WTC11 (cell line): ENCODE measurements around the gene UBE2J2. TPM values are rescaled to one million over a fixed set of nuclear protein-coding genes. Genes with fewer than 3 reads are reported as not detected.

Source experiments
- ATAC-seq: fragments of 200-7000 bp; cut with Tn5 transposase; 2 replicates; pipeline ENCODE4 v1.10.0; 2021; ENCODE audit warnings: mild to moderate bottlenecking, moderate library complexity
- CTCF ChIA-PET: fragments of 300-600 bp; sonication (Branson Sonifier 250); formaldehyde crosslinking; loops from one replicate; lab custom pipeline; 2021; ENCODE audit warnings: antibody characterized with exemption; lab: Charles Lee
- POLR2A ChIA-PET: fragments of 350-600 bp; sonication (Branson Sonifier 250); formaldehyde crosslinking; loops from one replicate; lab custom pipeline; 2021; ENCODE audit warnings: antibody characterized with exemption; lab: Charles Lee
- DNase-seq: peaks from one replicate; pipeline ENCODE4 v3.0.0; 2021; ENCODE audit warnings: low spot score
- H3K27ac Mint-ChIP-seq: 2 replicates; pipeline ENCODE4 v1.8.0; 2021; ENCODE audit warnings: mixed read lengths
- H3K27me3 Mint-ChIP-seq: 2 replicates; pipeline ENCODE4 v1.8.0; 2021; ENCODE audit warnings: low read depth, mild to moderate bottlenecking, moderate library complexity, mixed read lengths
- H3K36me3 Mint-ChIP-seq: 2 replicates; pipeline ENCODE4 v1.8.0; 2021; ENCODE audit warnings: mixed read lengths
- H3K4me1 Mint-ChIP-seq: 2 replicates; pipeline ENCODE4 v1.8.0; 2022; ENCODE audit warnings: mixed read lengths
- H3K4me3 Mint-ChIP-seq: 2 replicates; pipeline ENCODE4 v1.8.0; 2021; ENCODE audit warnings: mild to moderate bottlenecking, moderate library complexity, mixed read lengths
- H3K9me3 Mint-ChIP-seq: 2 replicates; pipeline ENCODE4 v1.8.0; 2021; ENCODE audit warnings: mixed read lengths
- AFF4 ChIP-seq: sonication (generic); formaldehyde crosslinking; IDR thresholded peaks from 2 replicates; pipeline ENCODE4 v1.8.1; 2023; ENCODE audit warnings: mild to moderate bottlenecking, missing genetic modification reagents, borderline replicate concordance
- CBFB ChIP-seq: sonication (generic); formaldehyde crosslinking; IDR thresholded peaks from 2 replicates; pipeline ENCODE4 v1.8.1; 2022; ENCODE audit warnings: mild to moderate bottlenecking, low read depth, missing genetic modification reagents
- CREM ChIP-seq: sonication (generic); formaldehyde crosslinking; IDR thresholded peaks from 2 replicates; pipeline ENCODE4 v1.8.1; 2022; ENCODE audit warnings: mild to moderate bottlenecking, missing genetic modification reagents, moderate library complexity
- E2F1 ChIP-seq: sonication (generic); formaldehyde crosslinking; IDR thresholded peaks from 2 replicates; pipeline ENCODE4 v1.8.0; 2022; ENCODE audit warnings: mild to moderate bottlenecking, missing genetic modification reagents
- E2F4 ChIP-seq: sonication (generic); formaldehyde crosslinking; IDR thresholded peaks from 2 replicates; pipeline ENCODE4 v1.8.1; 2022; ENCODE audit warnings: low read depth, mild to moderate bottlenecking, moderate library complexity, missing genetic modification reagents, borderline replicate concordance
- FOXP1 ChIP-seq: sonication (generic); formaldehyde crosslinking; IDR thresholded peaks from 2 replicates; pipeline ENCODE4 v1.8.0; 2022; ENCODE audit warnings: missing genetic modification reagents, mild to moderate bottlenecking, moderate library complexity, borderline replicate concordance
- GABPB1 ChIP-seq: sonication (generic); formaldehyde crosslinking; IDR thresholded peaks from 2 replicates; pipeline ENCODE4 v1.8.1; 2023; ENCODE audit warnings: mild to moderate bottlenecking, missing genetic modification reagents
- IRF1 ChIP-seq: sonication (generic); formaldehyde crosslinking; IDR thresholded peaks from 2 replicates; pipeline ENCODE4 v1.8.0; 2023; ENCODE audit warnings: missing genetic modification reagents
- JUN ChIP-seq: sonication (generic); formaldehyde crosslinking; IDR thresholded peaks from 2 replicates; pipeline ENCODE4 v1.8.0; 2023; ENCODE audit warnings: mild to moderate bottlenecking, missing genetic modification reagents
- MYBL2 ChIP-seq: sonication (generic); formaldehyde crosslinking; IDR thresholded peaks from 2 replicates; pipeline ENCODE4 v1.8.1; 2023; ENCODE audit warnings: mild to moderate bottlenecking, moderate library complexity, missing genetic modification reagents
- NR3C1 ChIP-seq: sonication (generic); formaldehyde crosslinking; conservative IDR thresholded peaks from 2 replicates; pipeline ENCODE4 v1.8.1; 2023; ENCODE audit warnings: low read depth, mild to moderate bottlenecking, missing genetic modification reagents
- SP1 ChIP-seq: sonication (generic); formaldehyde crosslinking; conservative IDR thresholded peaks from 2 replicates; pipeline ENCODE4 v1.8.1; 2022; ENCODE audit warnings: missing genetic modification reagents
- STAT6 ChIP-seq: sonication (generic); formaldehyde crosslinking; conservative IDR thresholded peaks from 2 replicates; pipeline ENCODE4 v1.8.1; 2023; ENCODE audit warnings: mild to moderate bottlenecking, low read depth, missing genetic modification reagents, moderate library complexity
- TEAD1 ChIP-seq: sonication (generic); formaldehyde crosslinking; IDR thresholded peaks from 2 replicates; pipeline ENCODE4 v1.8.0; 2022; ENCODE audit warnings: mild to moderate bottlenecking, missing genetic modification reagents
- TEAD4 ChIP-seq: sonication (generic); formaldehyde crosslinking; IDR thresholded peaks from 2 replicates; pipeline ENCODE4 v1.8.0; 2022; ENCODE audit warnings: mild to moderate bottlenecking, missing genetic modification reagents
- TP53 ChIP-seq: sonication (generic); formaldehyde crosslinking; IDR thresholded peaks from 2 replicates; pipeline ENCODE4 v1.8.1; 2023; ENCODE audit warnings: mild to moderate bottlenecking, missing genetic modification reagents
- ZNF138 ChIP-seq: sonication (generic); formaldehyde crosslinking; conservative IDR thresholded peaks from 2 replicates; pipeline ENCODE4 v1.8.1; 2022; ENCODE audit warnings: mild to moderate bottlenecking, moderate library complexity, missing genetic modification reagents
- ZNF219 ChIP-seq: sonication (generic); formaldehyde crosslinking; IDR thresholded peaks from 2 replicates; pipeline ENCODE4 v1.8.0; 2023; ENCODE audit warnings: missing genetic modification reagents, mild to moderate bottlenecking, borderline replicate concordance
- ZNF232 ChIP-seq: sonication (generic); formaldehyde crosslinking; IDR thresholded peaks from 2 replicates; pipeline ENCODE4 v1.8.0; 2022; ENCODE audit warnings: mild to moderate bottlenecking, missing genetic modification reagents
- ZNF317 ChIP-seq: sonication (generic); formaldehyde crosslinking; IDR thresholded peaks from 2 replicates; pipeline ENCODE4 v1.8.1; 2023; ENCODE audit warnings: low read depth, mild to moderate bottlenecking, moderate library complexity, missing genetic modification reagents, borderline replicate concordance
- total RNA-seq: library from RNA; stranded (reverse); gene quantifications from 3 replicates; pipeline ENCODE4 v1.2.3, GENCODE V29; 2021
- TF ChIP-seq, protein P1 (sequence below): sonication (generic); formaldehyde crosslinking; IDR thresholded peaks from 2 replicates; pipeline ENCODE4 v1.8.1; 2023; ENCODE audit warnings: mild to moderate bottlenecking, missing genetic modification reagents
- TF ChIP-seq, protein P2 (sequence below): sonication (generic); formaldehyde crosslinking; IDR thresholded peaks from 2 replicates; pipeline ENCODE4 v1.8.0; 2022; ENCODE audit warnings: mild to moderate bottlenecking, missing genetic modification reagents
- TF ChIP-seq, protein P3 (sequence below): fragments of 250-450 bp; sonication (Bioruptor Pico); IDR thresholded peaks from 2 replicates; pipeline ENCODE4 v1.8.0; 2021; ENCODE audit warnings: mild to moderate bottlenecking

UBE2J2 gene
- total RNA-seq, 1 experiment from 2014 or later: 72.2 TPM

GRCh38 chr1:1275836-1276235 is 2.2 kb upstream of the UBE2J2 start (continued):
- TF ChIP-seq, protein P1, sequence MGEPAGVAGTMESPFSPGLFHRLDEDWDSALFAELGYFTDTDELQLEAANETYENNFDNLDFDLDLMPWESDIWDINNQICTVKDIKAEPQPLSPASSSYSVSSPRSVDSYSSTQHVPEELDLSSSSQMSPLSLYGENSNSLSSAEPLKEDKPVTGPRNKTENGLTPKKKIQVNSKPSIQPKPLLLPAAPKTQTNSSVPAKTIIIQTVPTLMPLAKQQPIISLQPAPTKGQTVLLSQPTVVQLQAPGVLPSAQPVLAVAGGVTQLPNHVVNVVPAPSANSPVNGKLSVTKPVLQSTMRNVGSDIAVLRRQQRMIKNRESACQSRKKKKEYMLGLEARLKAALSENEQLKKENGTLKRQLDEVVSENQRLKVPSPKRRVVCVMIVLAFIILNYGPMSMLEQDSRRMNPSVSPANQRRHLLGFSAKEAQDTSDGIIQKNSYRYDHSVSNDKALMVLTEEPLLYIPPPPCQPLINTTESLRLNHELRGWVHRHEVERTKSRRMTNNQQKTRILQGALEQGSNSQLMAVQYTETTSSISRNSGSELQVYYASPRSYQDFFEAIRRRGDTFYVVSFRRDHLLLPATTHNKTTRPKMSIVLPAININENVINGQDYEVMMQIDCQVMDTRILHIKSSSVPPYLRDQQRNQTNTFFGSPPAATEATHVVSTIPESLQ (CRISPR knock-in tag): no peak
- TF ChIP-seq FOXP1 (no peak), STAT6 (no peak), IRF1 (no peak), ZNF138 (CRISPR knock-in tag) (no peak), E2F1 (CRISPR knock-in tag) (no peak), AFF4 (CRISPR knock-in tag) (no peak), NR3C1 (CRISPR knock-in tag) (no peak), E2F4 (CRISPR knock-in tag) (no peak), TP53 (CRISPR knock-in tag) (no peak), ZNF232 (CRISPR knock-in tag) (no peak), TEAD1 (no peak), JUN (CRISPR knock-in tag) (no peak), MYBL2 (no peak)

- Mint-ChIP-seq H3K36me3 (peaks cover 2% of the 10 kb centered on the region), H3K27me3 (no peaks in the 10 kb centered on the region), H3K4me3 (peak overlapping the region; percentile 67), H3K27ac (no peak overlapping the region), H3K9me3 (peaks cover 5% of the 10 kb centered on the region), H3K4me1 (peaks cover 23% of the 10 kb centered on the region)
- ATAC-seq: no peak
- ChIA-PET CTCF (interaction anchor here (0.8 to 2.2 kb wide), 4 partner anchors 9 to 17 kb away, joined by 3 to 25 read pairs (median 6); no protein-coding TSS in a partner anchor), POLR2A (no interaction called here)
- DNase-seq: no peak
- TF ChIP-seq E2F4 (CRISPR knock-in tag): no peak
- TF ChIP-seq, protein P2, sequence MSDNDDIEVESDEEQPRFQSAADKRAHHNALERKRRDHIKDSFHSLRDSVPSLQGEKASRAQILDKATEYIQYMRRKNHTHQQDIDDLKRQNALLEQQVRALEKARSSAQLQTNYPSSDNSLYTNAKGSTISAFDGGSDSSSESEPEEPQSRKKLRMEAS (CRISPR knock-in tag): no peak
- TF ChIP-seq SP1: no peak
- no peak for TF ChIP-seq ZNF219
- no peak for TF ChIP-seq CREM
- no peak for TF ChIP-seq CBFB (CRISPR knock-in tag)
- TF ChIP-seq, protein P3, sequence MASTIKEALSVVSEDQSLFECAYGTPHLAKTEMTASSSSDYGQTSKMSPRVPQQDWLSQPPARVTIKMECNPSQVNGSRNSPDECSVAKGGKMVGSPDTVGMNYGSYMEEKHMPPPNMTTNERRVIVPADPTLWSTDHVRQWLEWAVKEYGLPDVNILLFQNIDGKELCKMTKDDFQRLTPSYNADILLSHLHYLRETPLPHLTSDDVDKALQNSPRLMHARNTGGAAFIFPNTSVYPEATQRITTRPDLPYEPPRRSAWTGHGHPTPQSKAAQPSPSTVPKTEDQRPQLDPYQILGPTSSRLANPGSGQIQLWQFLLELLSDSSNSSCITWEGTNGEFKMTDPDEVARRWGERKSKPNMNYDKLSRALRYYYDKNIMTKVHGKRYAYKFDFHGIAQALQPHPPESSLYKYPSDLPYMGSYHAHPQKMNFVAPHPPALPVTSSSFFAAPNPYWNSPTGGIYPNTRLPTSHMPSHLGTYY (CRISPR knock-in tag): no peak
- no peak for TF ChIP-seq ZNF317 (CRISPR knock-in tag)
- TF ChIP-seq TEAD4: no peak
- no peak for TF ChIP-seq GABPB1 (CRISPR knock-in tag)
Measured at GRCh38 chr1:1274931-1275431, 1.3 kb upstream of the UBE2J2 start.
